K562 (cell line): ENCODE data around the gene CEL. TPM values are rescaled to one million over a fixed set of nuclear protein-coding genes. Genes with fewer than 3 reads are reported as not detected.

Experiments used
- CBX1 ChIP-seq: sonication (generic); IDR thresholded peaks from 2 replicates; pipeline ENCODE4 v1.6.1; 2016; ENCODE audit warnings: antibody characterized with exemption, low read depth, mild to moderate bottlenecking
- DNMT1 ChIP-seq: fragments of 450-650 bp; IDR thresholded peaks from 2 replicates; pipeline ENCODE4 v1.6.1; 2016; ENCODE audit warnings: antibody characterized with exemption, mild to moderate bottlenecking
- FIP1L1 ChIP-seq: fragments of 200-400 bp; formaldehyde crosslinking; IDR thresholded peaks from 2 replicates; pipeline ENCODE4 v1.6.1; 2018; ENCODE audit warnings: mild to moderate bottlenecking, low read depth, low read length; ENCODE audit not compliant: poor library complexity, severe bottlenecking
- JUNB ChIP-seq: fragments of 450-650 bp; formaldehyde crosslinking; conservative IDR thresholded peaks from 2 replicates; pipeline ENCODE4 v1.4.0; 2020; ENCODE audit warnings: mild to moderate bottlenecking
- MIER1 ChIP-seq: fragments of 450-650 bp; IDR thresholded peaks from 2 replicates; pipeline ENCODE4 v1.6.1; 2016; ENCODE audit warnings: antibody characterized with exemption, mild to moderate bottlenecking, low read depth
- NR4A1 ChIP-seq, 2 experiments: fragments of 250-450 bp in 1 of 2; fragments of 450-650 bp in 1 of 2; sonication (Bioruptor Pico) in 1 of 2; IDR thresholded peaks; 2 replicates each; pipeline versions ENCODE4 v1.4.0 to v1.6.1; 2016 to 2020; ENCODE audit warnings: mild to moderate bottlenecking in 2 of 2, missing compliant biosample characterization in 1 of 2, missing genetic modification characterization in 1 of 2, moderate library complexity in 1 of 2
- PML ChIP-seq: IDR thresholded peaks from 2 replicates; pipeline ENCODE4 v1.6.1; 2012; ENCODE audit warnings: low read length, inconsistent platforms
- POLR3A ChIP-seq: IDR thresholded peaks from 2 replicates; pipeline ENCODE4 v1.6.1; 2011; ENCODE audit warnings: borderline replicate concordance, mild to moderate bottlenecking, moderate library complexity; ENCODE audit not compliant: insufficient read length, insufficient read depth; ENCODE audit errors: extremely low read depth
- PRMT5 ChIP-seq: sonication (generic); formaldehyde crosslinking; IDR thresholded peaks from 2 replicates; pipeline ENCODE4 v1.5.0; 2020; ENCODE audit warnings: missing genetic modification reagents
- RREB1 ChIP-seq: fragments of 250-450 bp; sonication (Bioruptor Pico); IDR thresholded peaks from 2 replicates; pipeline ENCODE4 v1.4.0; 2020
- SIN3A ChIP-seq, 2 experiments: fragments of 150-350 bp in 1 of 2; IDR thresholded peaks; 2 replicates each; pipeline ENCODE4 v1.6.1; 2011 to 2016; ENCODE audit warnings: borderline replicate concordance in 2 of 2, low read depth in 2 of 2, low read length in 2 of 2, mild to moderate bottlenecking in 2 of 2, moderate library complexity in 2 of 2; ENCODE audit not compliant: control insufficient read depth in 1 of 2
- SIX5 ChIP-seq, 2 experiments: IDR thresholded peaks; 2 replicates each; pipeline ENCODE4 v1.6.1; 2011; ENCODE audit warnings: low read length in 2 of 2, borderline replicate concordance in 1 of 2, low read depth in 1 of 2, mild to moderate bottlenecking in 1 of 2, moderate library complexity in 1 of 2; ENCODE audit not compliant: insufficient read depth in 1 of 2
- SMARCA5 ChIP-seq: fragments of 450-650 bp; IDR thresholded peaks from 2 replicates; pipeline ENCODE4 v1.6.1; 2016
- ZFX ChIP-seq: sonication (generic); formaldehyde crosslinking; IDR thresholded peaks from 2 replicates; pipeline ENCODE4 v1.8.0; 2022; ENCODE audit warnings: mild to moderate bottlenecking, missing genetic modification reagents, moderate library complexity
- ZNF280B ChIP-seq: fragments of 250-450 bp; sonication (Bioruptor Pico); IDR thresholded peaks from 2 replicates; pipeline ENCODE4 v1.5.1; 2021; ENCODE audit warnings: mild to moderate bottlenecking
- ZNF717 ChIP-seq: fragments of 250-450 bp; sonication (Bioruptor Pico); IDR thresholded peaks from 2 replicates; pipeline ENCODE4 v1.5.0; 2021
- ZNF740 ChIP-seq, 3 experiments: fragments of 200-800 bp in 1 of 3; sonication (Bioruptor generic) in 1 of 3; sonication (generic) in 1 of 3; formaldehyde crosslinking in 1 of 3; IDR thresholded peaks; 2 replicates each; pipeline versions ENCODE4 v1.6.1 to v1.8.0; 2016 to 2022; ENCODE audit warnings: mild to moderate bottlenecking in 2 of 3, missing compliant biosample characterization in 2 of 3, missing genetic modification characterization in 2 of 3, missing genetic modification reagents in 1 of 3
- ZNF780A ChIP-seq: fragments of 250-450 bp; sonication (Bioruptor Pico); IDR thresholded peaks from 2 replicates; pipeline ENCODE4 v1.5.0; 2021; ENCODE audit warnings: mild to moderate bottlenecking
- polyA plus RNA-seq, 8 experiments: library from polyadenylated mRNA; depleted of rRNA in 4 of 8; stranded (reverse) in 5 of 8; unstranded in 3 of 8; fragments of >200 nt; fragmentation: Nextera tagmentation in 2 of 8; fragmentation: Illumina TruSeq in 1 of 8; extraction: Ambion mirVana in 2 of 8; extraction: Trizol in 1 of 8; gene quantifications; 2 replicates each; pipeline versions ENCODE4 v1.2.1 to v1.2.3, GENCODE V29; 2011 to 2014; ENCODE audit warnings: inconsistent platforms in 1 of 8, missing spikeins in 1 of 8
- total RNA-seq, 7 experiments: library from RNA; depleted of rRNA in 6 of 7; stranded (reverse); fragments of >200 nt in 6 of 7; fragmentation: Illumina TruSeq in 2 of 7; extraction: Trizol in 2 of 7; gene quantifications; 2 replicates each; pipeline versions ENCODE4 v1.2.1 to v1.2.3, GENCODE V29; 2011 to 2021; ENCODE audit warnings: low replicate concordance in 1 of 7

CEL gene
- total and polyA plus RNA-seq, 9 of the 15 experiments (the other 6 are each of a cell fraction or from before 2014, with no cell fraction given), result 0.09 to 3.0 (median 0.51) TPM; not detected in 2

GRCh38 chr9:133030317-133031129 lies 31.3 kb upstream of the CEL start, which contains the start of gene GTF3C5 (continued):
- TF ChIP-seq SIX5 (IDR thresholded peaks at IDR 0.05; ENCODE audit: borderline replicate concordance in 1 of 2, insufficient read depth in 1 of 2, low read depth in 1 of 2, low read length in 2 of 2), result peak; percentile 43 to 48; a peak in 3 of 4 replicates
- no peak for TF ChIP-seq SMARCA5
- peak; percentile 60; the same call in 1 of the 2 replicates for TF ChIP-seq MIER1
- TF ChIP-seq ZNF280B (CRISPR knock-in tag), result no peak
- TF ChIP-seq CBX1, result peak; percentile 94
- no peak for TF ChIP-seq POLR3A
- no peak for TF ChIP-seq PRMT5 (CRISPR knock-in tag)
- peak; percentile 11; the same call in 1 of the 2 replicates for TF ChIP-seq ZNF780A
- no peak for TF ChIP-seq NR4A1 (CRISPR knock-in tag; IDR thresholded peaks at IDR 0.05)
- peak; percentile 85 for TF ChIP-seq NR4A1 (tag; IDR thresholded peaks at IDR 0.05)
- TF ChIP-seq ZNF717, result no peak
- TF ChIP-seq DNMT1, result no peak
- TF ChIP-seq FIP1L1, result peak; percentile 76
- peak; percentile 91 for TF ChIP-seq ZFX (CRISPR knock-in tag)
- TF ChIP-seq RREB1 (CRISPR knock-in tag), result peak; percentile 82; the same call in 1 of the 2 replicates
- peak; percentile 80 for TF ChIP-seq PML
- no peak for TF ChIP-seq JUNB (CRISPR knock-in tag)
- no peak for TF ChIP-seq ZNF740 (CRISPR knock-in tag; IDR thresholded peaks at IDR 0.05)
- TF ChIP-seq ZNF740 (tag; IDR thresholded peaks at IDR 0.05), result no peak
- TF ChIP-seq SIN3A (IDR thresholded peaks at IDR 0.05; ENCODE audit: borderline replicate concordance in 2 of 2, control insufficient read depth in 1 of 2, low read depth in 2 of 2, low read length in 2 of 2), result peak; percentile 12 to 87; a peak in 2 of 4 replicates
